ENCODE results near the gene ITGA6.

- TF ChIP-seq, protein P1, sequence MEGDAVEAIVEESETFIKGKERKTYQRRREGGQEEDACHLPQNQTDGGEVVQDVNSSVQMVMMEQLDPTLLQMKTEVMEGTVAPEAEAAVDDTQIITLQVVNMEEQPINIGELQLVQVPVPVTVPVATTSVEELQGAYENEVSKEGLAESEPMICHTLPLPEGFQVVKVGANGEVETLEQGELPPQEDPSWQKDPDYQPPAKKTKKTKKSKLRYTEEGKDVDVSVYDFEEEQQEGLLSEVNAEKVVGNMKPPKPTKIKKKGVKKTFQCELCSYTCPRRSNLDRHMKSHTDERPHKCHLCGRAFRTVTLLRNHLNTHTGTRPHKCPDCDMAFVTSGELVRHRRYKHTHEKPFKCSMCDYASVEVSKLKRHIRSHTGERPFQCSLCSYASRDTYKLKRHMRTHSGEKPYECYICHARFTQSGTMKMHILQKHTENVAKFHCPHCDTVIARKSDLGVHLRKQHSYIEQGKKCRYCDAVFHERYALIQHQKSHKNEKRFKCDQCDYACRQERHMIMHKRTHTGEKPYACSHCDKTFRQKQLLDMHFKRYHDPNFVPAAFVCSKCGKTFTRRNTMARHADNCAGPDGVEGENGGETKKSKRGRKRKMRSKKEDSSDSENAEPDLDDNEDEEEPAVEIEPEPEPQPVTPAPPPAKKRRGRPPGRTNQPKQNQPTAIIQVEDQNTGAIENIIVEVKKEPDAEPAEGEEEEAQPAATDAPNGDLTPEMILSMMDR (IDR thresholded peaks at IDR 0.05) = no peak
- TF ChIP-seq POLR2A (IDR thresholded peaks at IDR 0.05) = no peak
Observed at GRCh38 chr2:172518995-172519394, 91.6 kb downstream of the ITGA6 start.

All from Peyer's patch (tissue), 4 donors.